ENCODE measurements around the gene SDK1. TPM values are rescaled to one million over a fixed set of nuclear protein-coding genes. Genes with fewer than 3 reads are reported as not detected.

The SDK1 gene
- total RNA-seq, 1 experiment from 2014 or later: 9.3 TPM

DNA sequence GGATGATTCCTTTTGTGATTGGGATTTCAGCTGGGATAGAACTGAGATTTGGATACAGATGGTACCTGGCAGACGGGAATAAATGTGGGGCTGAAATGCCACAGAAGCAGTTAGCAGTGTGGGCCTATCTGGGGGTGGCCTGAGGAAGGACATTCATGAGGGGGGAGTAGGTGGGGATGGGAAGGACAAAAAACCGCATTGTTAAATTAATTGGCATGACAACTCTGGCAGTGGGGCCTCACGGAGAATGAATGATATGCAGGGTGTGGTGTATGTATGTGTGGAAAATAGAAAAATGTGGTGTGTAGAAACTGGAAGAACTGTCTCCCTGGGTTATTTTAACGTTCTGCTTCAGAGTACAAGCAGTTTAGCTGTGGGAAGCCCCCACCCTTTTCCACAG, 17.8 kb downstream of the SDK1 start:
- H3K4me3 Mint-ChIP-seq: no peak overlapping the region
- ChIA-PET POLR2A (no interaction called here), CTCF (interaction anchor here (3.3 kb wide), 1 partner anchor 80 kb away, joined by 20 read pairs; no protein-coding TSS in a partner anchor)
- peaks cover 29% of the 10 kb centered on the region for H3K4me1 Mint-ChIP-seq
- no peaks in the 10 kb centered on the region for H3K27me3 Mint-ChIP-seq (ENCODE audit: low read depth)
- DNase-seq (ENCODE audit: low spot score): no peak
- H3K36me3 Mint-ChIP-seq: peaks cover 5% of the 10 kb centered on the region; the same call in 1 of the 2 replicates
- TF ChIP-seq, protein P1, sequence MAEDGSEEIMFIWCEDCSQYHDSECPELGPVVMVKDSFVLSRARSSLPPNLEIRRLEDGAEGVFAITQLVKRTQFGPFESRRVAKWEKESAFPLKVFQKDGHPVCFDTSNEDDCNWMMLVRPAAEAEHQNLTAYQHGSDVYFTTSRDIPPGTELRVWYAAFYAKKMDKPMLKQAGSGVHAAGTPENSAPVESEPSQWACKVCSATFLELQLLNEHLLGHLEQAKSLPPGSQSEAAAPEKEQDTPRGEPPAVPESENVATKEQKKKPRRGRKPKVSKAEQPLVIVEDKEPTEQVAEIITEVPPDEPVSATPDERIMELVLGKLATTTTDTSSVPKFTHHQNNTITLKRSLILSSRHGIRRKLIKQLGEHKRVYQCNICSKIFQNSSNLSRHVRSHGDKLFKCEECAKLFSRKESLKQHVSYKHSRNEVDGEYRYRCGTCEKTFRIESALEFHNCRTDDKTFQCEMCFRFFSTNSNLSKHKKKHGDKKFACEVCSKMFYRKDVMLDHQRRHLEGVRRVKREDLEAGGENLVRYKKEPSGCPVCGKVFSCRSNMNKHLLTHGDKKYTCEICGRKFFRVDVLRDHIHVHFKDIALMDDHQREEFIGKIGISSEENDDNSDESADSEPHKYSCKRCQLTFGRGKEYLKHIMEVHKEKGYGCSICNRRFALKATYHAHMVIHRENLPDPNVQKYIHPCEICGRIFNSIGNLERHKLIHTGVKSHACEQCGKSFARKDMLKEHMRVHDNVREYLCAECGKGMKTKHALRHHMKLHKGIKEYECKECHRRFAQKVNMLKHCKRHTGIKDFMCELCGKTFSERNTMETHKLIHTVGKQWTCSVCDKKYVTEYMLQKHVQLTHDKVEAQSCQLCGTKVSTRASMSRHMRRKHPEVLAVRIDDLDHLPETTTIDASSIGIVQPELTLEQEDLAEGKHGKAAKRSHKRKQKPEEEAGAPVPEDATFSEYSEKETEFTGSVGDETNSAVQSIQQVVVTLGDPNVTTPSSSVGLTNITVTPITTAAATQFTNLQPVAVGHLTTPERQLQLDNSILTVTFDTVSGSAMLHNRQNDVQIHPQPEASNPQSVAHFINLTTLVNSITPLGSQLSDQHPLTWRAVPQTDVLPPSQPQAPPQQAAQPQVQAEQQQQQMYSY (CRISPR knock-in tag; IDR thresholded peaks at IDR 0.05): no peak
- TF ChIP-seq, protein P2, sequence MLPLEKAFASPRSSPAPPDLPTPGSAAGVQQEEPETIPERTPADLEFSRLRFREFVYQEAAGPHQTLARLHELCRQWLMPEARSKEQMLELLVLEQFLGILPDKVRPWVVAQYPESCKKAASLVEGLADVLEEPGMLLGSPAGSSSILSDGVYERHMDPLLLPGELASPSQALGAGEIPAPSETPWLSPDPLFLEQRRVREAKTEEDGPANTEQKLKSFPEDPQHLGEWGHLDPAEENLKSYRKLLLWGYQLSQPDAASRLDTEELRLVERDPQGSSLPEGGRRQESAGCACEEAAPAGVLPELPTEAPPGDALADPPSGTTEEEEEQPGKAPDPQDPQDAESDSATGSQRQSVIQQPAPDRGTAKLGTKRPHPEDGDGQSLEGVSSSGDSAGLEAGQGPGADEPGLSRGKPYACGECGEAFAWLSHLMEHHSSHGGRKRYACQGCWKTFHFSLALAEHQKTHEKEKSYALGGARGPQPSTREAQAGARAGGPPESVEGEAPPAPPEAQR (CRISPR knock-in tag; IDR thresholded peaks at IDR 0.05): no peak
- TF ChIP-seq OVOL2 (CRISPR knock-in tag; IDR thresholded peaks at IDR 0.05; ENCODE audit: borderline replicate concordance): no peak
- ATAC-seq: no peak
- H3K9me3 Mint-ChIP-seq: peaks cover 10% of the 10 kb centered on the region
- no peak overlapping the region for H3K27ac Mint-ChIP-seq

DNA sequence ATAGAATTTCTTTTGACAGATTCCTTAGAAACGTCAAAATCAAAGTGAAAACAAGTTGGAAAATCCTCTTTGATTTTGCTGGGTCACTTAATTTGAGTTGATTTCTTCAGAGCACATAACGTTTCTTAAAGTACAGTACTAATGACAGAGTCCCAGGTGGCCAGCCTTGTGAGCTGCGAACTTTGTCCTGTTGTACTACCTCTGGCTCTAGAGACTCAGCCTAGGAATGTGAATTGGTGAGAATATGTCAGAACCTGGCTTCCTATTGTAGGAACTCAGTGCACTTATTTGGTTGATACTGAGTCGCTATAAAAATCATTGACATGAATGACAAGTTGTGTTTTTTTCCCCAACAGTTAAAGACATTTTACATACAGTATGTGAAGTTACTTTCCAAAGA, 20.2 kb downstream of the SDK1 start:
- Mint-ChIP-seq H3K27me3 (ENCODE audit: low read depth) (no peaks in the 10 kb centered on the region), H3K27ac (no peak overlapping the region), H3K9me3 (peaks cover 10% of the 10 kb centered on the region), H3K4me1 (peaks cover 29% of the 10 kb centered on the region), H3K4me3 (no peak overlapping the region), H3K36me3 (peaks cover 5% of the 10 kb centered on the region; the same call in 1 of the 2 replicates)
- ATAC-seq (no peak), DNase-seq (ENCODE audit: low spot score) (no peak)
- POLR2A ChIA-PET: no interaction called here
- CTCF ChIA-PET: interaction anchor here (0.6 to 1.4 kb wide), 4 partner anchors 19 to 161 kb away, joined by 3 to 7 read pairs (median 4); no protein-coding TSS in a partner anchor
- TF ChIP-seq ESRRA (CRISPR knock-in tag; IDR thresholded peaks at IDR 0.05; ENCODE audit: borderline replicate concordance) (no peak), ZNF219 (CRISPR knock-in tag; IDR thresholded peaks at IDR 0.05; ENCODE audit: borderline replicate concordance) (no peak), TEAD4 (CRISPR knock-in tag; IDR thresholded peaks at IDR 0.05) (no peak), RELA (CRISPR knock-in tag; IDR thresholded peaks at IDR 0.05; ENCODE audit: borderline replicate concordance) (no peak), ZNF138 (CRISPR knock-in tag; conservative IDR thresholded peaks at IDR 0.05) (no peak), IRF2 (CRISPR knock-in tag; IDR thresholded peaks at IDR 0.05; ENCODE audit: borderline replicate concordance, low read depth) (no peak), ZNF416 (CRISPR knock-in tag; IDR thresholded peaks at IDR 0.05) (no peak), FOXK1 (CRISPR knock-in tag; IDR thresholded peaks at IDR 0.05) (no peak), ZNF232 (CRISPR knock-in tag; IDR thresholded peaks at IDR 0.05) (no peak), TP53 (CRISPR knock-in tag; IDR thresholded peaks at IDR 0.05) (no peak), CREM (CRISPR knock-in tag; IDR thresholded peaks at IDR 0.05) (no peak), JAZF1 (CRISPR knock-in tag; IDR thresholded peaks at IDR 0.05) (no peak), NR1H2 (CRISPR knock-in tag; IDR thresholded peaks at IDR 0.05) (no peak), MXD4 (CRISPR knock-in tag; IDR thresholded peaks at IDR 0.05; ENCODE audit: borderline replicate concordance) (no peak), EMX1 (CRISPR knock-in tag; IDR thresholded peaks at IDR 0.05) (no peak)
- TF ChIP-seq, protein P3, sequence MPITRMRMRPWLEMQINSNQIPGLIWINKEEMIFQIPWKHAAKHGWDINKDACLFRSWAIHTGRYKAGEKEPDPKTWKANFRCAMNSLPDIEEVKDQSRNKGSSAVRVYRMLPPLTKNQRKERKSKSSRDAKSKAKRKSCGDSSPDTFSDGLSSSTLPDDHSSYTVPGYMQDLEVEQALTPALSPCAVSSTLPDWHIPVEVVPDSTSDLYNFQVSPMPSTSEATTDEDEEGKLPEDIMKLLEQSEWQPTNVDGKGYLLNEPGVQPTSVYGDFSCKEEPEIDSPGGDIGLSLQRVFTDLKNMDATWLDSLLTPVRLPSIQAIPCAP (CRISPR knock-in tag; IDR thresholded peaks at IDR 0.05): no peak
- TF ChIP-seq, protein P4, sequence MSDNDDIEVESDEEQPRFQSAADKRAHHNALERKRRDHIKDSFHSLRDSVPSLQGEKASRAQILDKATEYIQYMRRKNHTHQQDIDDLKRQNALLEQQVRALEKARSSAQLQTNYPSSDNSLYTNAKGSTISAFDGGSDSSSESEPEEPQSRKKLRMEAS (CRISPR knock-in tag; IDR thresholded peaks at IDR 0.05): no peak
- TF ChIP-seq, protein P5, sequence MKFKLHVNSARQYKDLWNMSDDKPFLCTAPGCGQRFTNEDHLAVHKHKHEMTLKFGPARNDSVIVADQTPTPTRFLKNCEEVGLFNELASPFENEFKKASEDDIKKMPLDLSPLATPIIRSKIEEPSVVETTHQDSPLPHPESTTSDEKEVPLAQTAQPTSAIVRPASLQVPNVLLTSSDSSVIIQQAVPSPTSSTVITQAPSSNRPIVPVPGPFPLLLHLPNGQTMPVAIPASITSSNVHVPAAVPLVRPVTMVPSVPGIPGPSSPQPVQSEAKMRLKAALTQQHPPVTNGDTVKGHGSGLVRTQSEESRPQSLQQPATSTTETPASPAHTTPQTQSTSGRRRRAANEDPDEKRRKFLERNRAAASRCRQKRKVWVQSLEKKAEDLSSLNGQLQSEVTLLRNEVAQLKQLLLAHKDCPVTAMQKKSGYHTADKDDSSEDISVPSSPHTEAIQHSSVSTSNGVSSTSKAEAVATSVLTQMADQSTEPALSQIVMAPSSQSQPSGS (CRISPR knock-in tag; IDR thresholded peaks at IDR 0.05; ENCODE audit: borderline replicate concordance, low read depth): no peak
- TF ChIP-seq, protein P6, sequence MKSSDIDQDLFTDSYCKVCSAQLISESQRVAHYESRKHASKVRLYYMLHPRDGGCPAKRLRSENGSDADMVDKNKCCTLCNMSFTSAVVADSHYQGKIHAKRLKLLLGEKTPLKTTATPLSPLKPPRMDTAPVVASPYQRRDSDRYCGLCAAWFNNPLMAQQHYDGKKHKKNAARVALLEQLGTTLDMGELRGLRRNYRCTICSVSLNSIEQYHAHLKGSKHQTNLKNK (CRISPR knock-in tag; IDR thresholded peaks at IDR 0.05): no peak

Data from WTC11 (cell line).